ENCODE results near the gene HEBP2.
"Not testable (repeated sequence)": the region's sequence is repeated elsewhere in the genome, so short reads cannot be mapped to it uniquely, and the experiment has no call there.

HEBP2 gene

GRCh38 chr6:138424004-138424904, 20.2 kb downstream of the HEBP2 start:
- no peak for DNase-seq (ENCODE audit: low read depth)

- DNase-seq (ENCODE audit: low read depth) = not testable (repeated sequence)
Observed at GRCh38 chr6:138425256-138425655, 21.2 kb downstream of the HEBP2 start.

- DNase-seq (ENCODE audit: low read depth) = no peak
Observed at GRCh38 chr6:138426500-138427123, 22.6 kb downstream of the HEBP2 start.

- no peak for DNase-seq (ENCODE audit: low read depth)
Observed at GRCh38 chr6:138427701-138428100, 23.7 kb downstream of the HEBP2 start.

- DNase-seq (ENCODE audit: low read depth) = peak; percentile 24
Observed at GRCh38 chr6:138428944-138429598, 25.0 kb downstream of the HEBP2 start.

- no peak for DNase-seq (ENCODE audit: low read depth)
Observed at GRCh38 chr6:138429761-138430160, 25.7 kb downstream of the HEBP2 start.

GRCh38 chr6:138430361-138431145, 26.5 kb downstream of the HEBP2 start:
- DNase-seq (ENCODE audit: low read depth) = no peak

GRCh38 chr6:138431256-138432062, 27.4 kb downstream of the HEBP2 start:
- no peak for DNase-seq (ENCODE audit: low read depth)

GRCh38 chr6:138432063-138432356, 28.0 kb downstream of the HEBP2 start:
- no peak for DNase-seq (ENCODE audit: low read depth)

- DNase-seq (ENCODE audit: low read depth) = no peak
Observed at GRCh38 chr6:138434096-138434495, 30.1 kb downstream of the HEBP2 start.

GRCh38 chr6:138434925-138435324, 30.9 kb downstream of the HEBP2 start:
- no peak for DNase-seq (ENCODE audit: low read depth)

- DNase-seq (ENCODE audit: low read depth) = no peak
Observed at GRCh38 chr6:138439546-138439945, 35.5 kb downstream of the HEBP2 start.

GRCh38 chr6:138440296-138440695, 36.3 kb downstream of the HEBP2 start:
- DNase-seq (ENCODE audit: low read depth) = no peak

GRCh38 chr6:138440758-138441357, 36.8 kb downstream of the HEBP2 start:
- DNase-seq (ENCODE audit: low read depth) = no peak

GRCh38 chr6:138441965-138442364, 37.9 kb downstream of the HEBP2 start:
- DNase-seq (ENCODE audit: low read depth) = no peak

GRCh38 chr6:138442663-138443062, 38.6 kb downstream of the HEBP2 start:
- no peak for DNase-seq (ENCODE audit: low read depth)

GRCh38 chr6:138443979-138444378, 40.0 kb downstream of the HEBP2 start:
- DNase-seq (ENCODE audit: low read depth) = no peak

- no peak for DNase-seq (ENCODE audit: low read depth)
Observed at GRCh38 chr6:138446821-138447220, 42.8 kb downstream of the HEBP2 start.

- DNase-seq (ENCODE audit: low read depth) = no peak
Observed at GRCh38 chr6:138450445-138450844, 46.4 kb downstream of the HEBP2 start.

GRCh38 chr6:138451043-138451442, 47.0 kb downstream of the HEBP2 start:
- DNase-seq (ENCODE audit: low read depth) = no peak
